HG02884 (cell line): ENCODE measurements around the gene RIN2.
"Not testable (repeated sequence)": the region's sequence is repeated elsewhere in the genome, so short reads cannot be mapped to it uniquely, and the experiment has no call there.

Experiments used
- ATAC-seq: cut with Tn5 transposase; IDR thresholded peaks from one replicate; pipeline ENCODE4 v1.9.1; 2021; ENCODE audit warnings: mild to moderate bottlenecking, moderate library complexity; ENCODE audit not compliant: unreplicated experiment

The RIN2 gene

DNA sequence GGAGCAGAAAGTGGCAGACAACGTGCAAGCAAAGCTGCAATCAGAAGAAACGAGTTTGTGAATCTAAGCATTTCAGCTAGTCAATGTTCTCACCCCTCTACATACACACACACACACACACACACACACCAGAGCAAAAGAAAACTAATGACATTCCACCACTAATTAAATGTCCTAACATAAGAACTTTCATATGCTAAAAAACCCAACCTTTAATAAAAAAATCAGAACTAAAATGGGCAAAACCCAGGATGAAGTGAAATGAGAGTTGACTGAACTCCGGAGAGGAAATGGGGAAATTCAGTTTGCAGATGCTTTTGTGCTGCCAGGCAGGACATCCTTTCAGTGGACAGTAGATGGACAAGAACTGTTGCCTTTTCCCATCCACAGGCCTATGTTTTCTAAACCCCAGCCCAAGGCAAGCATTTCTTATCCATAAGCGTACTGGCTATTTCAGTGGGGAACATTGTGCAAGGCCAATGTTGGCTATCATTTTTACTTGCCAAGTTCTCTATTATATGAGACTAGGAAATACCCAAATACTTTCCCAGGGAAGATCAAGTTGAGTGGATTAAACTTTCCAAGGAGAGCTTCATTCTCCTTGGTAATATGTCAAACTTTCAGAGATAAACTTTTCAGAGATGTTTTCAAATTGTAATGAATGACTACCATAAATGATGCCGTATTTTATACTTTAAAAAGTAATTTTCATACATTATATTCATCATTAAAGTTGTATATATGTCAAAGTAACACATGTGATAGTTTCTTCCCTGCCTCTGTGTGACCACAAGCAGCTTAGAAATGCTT is 27.3 kb downstream of the RIN2 start:
- ATAC-seq, result no peak

DNA sequence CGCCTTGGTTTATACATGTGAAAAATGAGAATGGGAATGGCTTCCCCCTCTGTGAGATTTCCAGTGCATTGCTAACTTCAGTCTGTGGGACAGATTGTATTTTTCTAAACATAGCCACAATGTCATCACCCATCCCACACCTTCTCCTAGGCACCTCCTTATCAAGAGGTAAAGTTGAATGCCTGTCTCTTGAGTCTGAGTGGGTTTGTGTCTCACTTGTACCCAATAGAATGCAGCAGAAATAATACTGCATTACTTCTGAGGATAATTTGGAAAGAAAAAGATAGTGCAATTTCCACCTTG is 27.9 kb downstream of the RIN2 start:
- ATAC-seq, result no peak

GRCh38 chr20:19786311-19786710 is 28.3 kb downstream of the RIN2 start:
- no peak for ATAC-seq

- ATAC-seq, result no peak
Measured at GRCh38 chr20:19787366-19787765, 29.3 kb downstream of the RIN2 start.

DNA sequence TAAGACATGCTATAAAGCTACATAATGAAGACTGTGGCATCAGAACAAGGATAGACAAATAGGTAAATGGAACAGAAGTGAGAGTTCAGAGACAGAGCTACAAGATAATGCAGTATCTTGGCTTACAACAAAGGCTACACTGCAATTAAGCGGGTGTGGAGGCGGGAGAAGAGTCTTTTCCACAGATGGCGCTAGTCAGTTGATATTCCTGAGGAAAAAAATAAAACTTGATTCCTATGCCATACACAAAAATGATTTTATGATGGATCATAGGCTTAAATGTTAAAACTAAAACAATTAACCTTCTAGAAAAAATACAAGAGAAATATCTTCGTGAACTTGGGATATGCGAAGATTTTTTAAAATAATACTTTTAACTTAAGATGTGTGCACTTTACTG is 31.0 kb downstream of the RIN2 start:
- ATAC-seq, result no peak

DNA sequence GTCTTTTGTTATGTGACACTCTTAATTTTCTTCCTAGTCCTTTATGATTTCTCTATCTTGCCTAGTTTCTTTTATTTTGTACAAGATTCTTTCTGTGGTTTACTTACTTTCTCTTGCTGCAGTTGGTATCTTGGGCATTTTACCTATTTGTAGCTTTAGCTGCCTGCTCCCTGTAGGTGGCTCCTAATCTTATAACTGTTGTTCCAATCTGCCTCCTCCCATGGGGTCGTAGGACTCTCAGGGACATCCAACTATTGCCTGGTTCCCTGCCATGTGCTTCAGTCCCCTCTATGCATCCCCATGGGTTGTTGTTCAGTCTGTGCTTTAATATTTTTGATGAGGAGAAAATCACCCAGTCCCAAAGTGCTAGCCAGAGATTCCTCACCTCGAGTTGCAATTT is 31.4 kb downstream of the RIN2 start:
- ATAC-seq, result no peak

DNA sequence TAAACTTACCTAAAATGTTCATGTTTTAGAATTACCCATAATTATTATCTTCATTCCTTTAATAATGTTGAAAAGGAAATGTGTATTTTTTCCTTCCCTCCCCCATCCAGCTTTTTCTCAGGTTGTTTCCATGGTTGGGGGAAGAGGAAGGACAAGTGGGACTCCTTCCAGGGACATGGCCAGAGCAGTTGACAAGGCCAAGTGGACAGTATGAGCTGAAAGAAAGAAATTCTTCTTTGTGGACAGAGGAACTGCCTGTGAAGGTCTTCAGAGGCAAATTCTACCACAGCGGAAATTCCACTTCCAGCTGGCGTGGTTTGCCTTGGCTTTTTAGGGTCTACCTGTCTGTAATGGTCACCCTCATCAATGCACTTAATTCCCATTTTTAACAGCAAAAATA is 33.8 kb downstream of the RIN2 start:
- no peak for ATAC-seq

DNA sequence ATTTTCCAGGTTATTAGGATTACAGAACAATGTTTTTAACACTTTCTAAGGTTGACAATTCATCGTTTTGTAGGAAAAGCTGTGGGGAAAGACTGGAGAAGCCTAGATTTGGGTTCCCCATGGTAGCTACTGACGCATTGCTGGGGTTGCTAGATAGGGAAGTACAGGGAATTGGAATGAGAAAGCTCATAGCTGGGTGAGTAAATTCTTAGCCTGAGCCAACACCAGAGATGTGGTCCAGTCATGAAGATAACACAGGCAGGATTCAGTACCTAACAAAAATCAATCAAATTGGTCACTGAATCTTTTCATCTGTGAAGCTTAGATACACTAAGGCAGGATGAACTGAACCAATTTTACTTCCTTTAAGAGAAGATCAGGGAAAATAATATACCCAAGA is 35.7 kb downstream of the RIN2 start:
- ATAC-seq, result no peak

- ATAC-seq, result no peak
Measured at GRCh38 chr20:19794941-19795340, 36.9 kb downstream of the RIN2 start.

- ATAC-seq, result no peak
Measured at GRCh38 chr20:19799325-19799724, 41.3 kb downstream of the RIN2 start.

DNA sequence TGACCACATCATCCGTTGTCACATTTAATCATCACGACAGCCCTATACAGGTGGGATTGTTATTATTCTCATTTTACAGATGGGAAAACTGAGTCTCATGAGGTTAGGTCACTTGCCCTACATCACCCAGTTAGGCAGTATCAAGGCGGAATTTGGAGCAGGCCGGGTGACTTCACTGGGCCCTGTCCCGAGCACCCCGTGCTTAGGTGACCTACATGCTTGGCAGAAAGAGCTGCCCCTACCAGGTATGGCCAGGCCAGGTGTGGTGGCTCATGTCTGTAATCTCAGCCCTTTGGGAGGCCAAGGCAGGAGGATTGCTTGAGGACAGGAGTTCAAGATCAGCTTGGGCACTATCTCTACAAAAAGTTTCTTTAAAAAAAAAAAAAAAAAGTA is 44.0 kb downstream of the RIN2 start:
- ATAC-seq, result no peak

- no peak for ATAC-seq
Measured at GRCh38 chr20:19802492-19803158, 44.6 kb downstream of the RIN2 start.

DNA sequence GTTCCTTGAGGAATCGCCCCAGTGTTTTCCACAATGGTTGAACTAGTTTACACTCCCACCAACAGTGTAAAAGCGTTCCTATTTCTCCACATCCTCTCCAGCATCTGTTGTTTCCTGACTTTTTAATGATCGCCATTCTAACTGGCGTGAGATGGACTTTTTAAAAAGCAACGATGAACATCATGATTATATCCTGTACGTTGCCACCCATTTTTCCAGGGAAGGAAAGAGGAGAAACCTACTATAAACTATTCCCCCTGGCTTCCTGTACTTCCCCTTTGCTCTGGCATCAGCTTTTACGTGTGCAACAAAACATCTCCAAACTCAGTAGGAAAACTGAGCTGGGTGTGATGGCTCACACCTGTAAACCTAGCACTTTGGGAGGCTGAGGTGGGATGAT is 48.2 kb downstream of the RIN2 start:
- not testable (repeated sequence) for ATAC-seq

- ATAC-seq, result no peak
Measured at GRCh38 chr20:19806806-19807190, 48.7 kb downstream of the RIN2 start.

DNA sequence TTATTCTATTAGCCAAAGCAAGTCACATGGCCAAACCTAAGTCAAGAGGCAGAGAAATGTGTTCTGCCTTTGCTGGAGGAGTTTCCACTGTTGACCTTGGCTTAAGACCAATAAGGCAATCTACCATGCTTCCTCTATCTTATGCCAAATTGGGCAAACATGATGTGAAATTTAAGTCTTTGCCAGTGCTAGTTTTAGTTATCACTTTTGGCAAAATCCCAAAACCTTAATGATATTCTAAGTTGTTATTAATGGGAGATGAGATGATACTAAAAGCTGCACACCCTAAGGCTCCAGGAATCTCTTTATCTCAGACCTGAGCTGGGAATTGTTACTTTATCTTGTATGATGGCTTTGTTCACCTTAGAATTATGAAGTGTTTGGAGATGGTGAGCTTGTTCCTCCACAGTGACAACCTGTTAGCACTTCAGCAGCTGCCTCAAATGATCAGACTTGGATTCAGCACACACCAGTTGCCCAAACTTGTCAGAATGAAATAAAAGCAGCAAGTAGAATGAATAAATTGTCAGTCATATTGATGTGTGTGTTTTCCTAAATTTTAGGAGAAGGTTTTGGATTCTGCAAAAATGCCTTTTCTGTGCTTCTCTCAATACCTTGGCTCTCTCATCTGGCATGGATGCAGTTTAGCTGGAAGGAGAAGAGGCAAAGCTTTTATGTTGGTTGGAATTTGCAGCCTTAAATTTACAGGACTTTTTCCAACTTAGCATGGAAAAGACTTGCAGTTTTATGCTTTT is 49.3 kb downstream of the RIN2 start:
- no peak for ATAC-seq
